ENCODE results near the gene SNED1. TPM values are rescaled to one million over a fixed set of nuclear protein-coding genes. Genes with fewer than 3 reads are reported as not detected.

Gene SNED1
- polyA plus RNA-seq, 2 of the 4 experiments (the other 2 are of a cell fraction): 0.15 to 0.21 TPM

- Histone ChIP-seq H3K4me3 (no peak overlapping the region), H3K9me3 (no peaks in the 10 kb centered on the region), H3K27ac (no peak overlapping the region), H3K4me2 (no peak overlapping the region), H3K4me1 (no peaks in the 10 kb centered on the region)
- FAIRE-seq: no peak
- POLR2A ChIA-PET: no interaction called here
- WGBS (ENCODE audit: missing lambda C conversion rate): 95% methylated on average over 17 of the region's 17 CpGs
- no peak for DNase-seq (ENCODE audit: low read depth in 1 of 2, low spot score in 1 of 2)
- ATAC-seq: no peak
- TF ChIP-seq CHD4 (IDR thresholded peaks at IDR 0.05; ENCODE audit: borderline replicate concordance): no peak
- CTCF ChIA-PET: interaction anchor here (1.1 kb wide), 2 partner anchors 8 to 12 kb away, joined by 3 read pairs; no protein-coding TSS in a partner anchor
These were observed 113.6 kb downstream of the SNED1 start for GRCh38 chr2:241112046-241112445.

- CTCF ChIA-PET: interaction anchor here (1.1 to 1.4 kb wide), 3 partner anchors 8 to 198 kb away, joined by 3 read pairs; no protein-coding TSS in a partner anchor
- TF ChIP-seq FOSB (CRISPR knock-in tag; IDR thresholded peaks at IDR 0.05) (no peak), ZSCAN20 (CRISPR knock-in tag; IDR thresholded peaks at IDR 0.05) (no peak), USF2 (IDR thresholded peaks at IDR 0.05) (no peak), SREBF2 (IDR thresholded peaks at IDR 0.05) (no peak), HOXB5 (CRISPR knock-in tag; IDR thresholded peaks at IDR 0.05) (no peak), ZC3H11A (IDR thresholded peaks at IDR 0.05) (no peak), ELK1 (IDR thresholded peaks at IDR 0.05; ENCODE audit: low read depth, low read length) (no peak)
- no peaks in the 10 kb centered on the region for H3K9me3 ChIP-seq
- no peak for DNase-seq (ENCODE audit: low read depth in 1 of 2, low spot score in 1 of 2)
- H3K4me2 ChIP-seq: no peak overlapping the region
- no peak overlapping the region for H3K27ac ChIP-seq
- H3K4me1 ChIP-seq: no peaks in the 10 kb centered on the region
- POLR2A ChIA-PET: no interaction called here
- no peak for FAIRE-seq
- WGBS (ENCODE audit: missing lambda C conversion rate): 88% methylated on average over 8 of the region's 8 CpGs
- H3K4me3 ChIP-seq: no peak overlapping the region
- ATAC-seq: no peak
These were observed 114.2 kb downstream of the SNED1 start for GRCh38 chr2:241112592-241112991.

GRCh38 chr2:241114836-241115235 lies 116.4 kb downstream of the SNED1 start:
- ChIA-PET POLR2A (no interaction called here), CTCF (no interaction called here)
- FAIRE-seq (no peak), ATAC-seq (no peak), DNase-seq (ENCODE audit: low read depth in 1 of 2, low spot score in 1 of 2) (no peak)
- H3K4me1 ChIP-seq: no peaks in the 10 kb centered on the region
- 92% methylated on average over 11 of the region's 11 CpGs for WGBS (ENCODE audit: missing lambda C conversion rate)
- TF ChIP-seq EHF (CRISPR knock-in tag; IDR thresholded peaks at IDR 0.05): no peak
- no peak for TF ChIP-seq NR3C1 (IDR thresholded peaks at IDR 0.05)
- TF ChIP-seq CBX2 (IDR thresholded peaks at IDR 0.05; ENCODE audit: borderline replicate concordance, low read depth): no peak
- TF ChIP-seq CEBPB (IDR thresholded peaks at IDR 0.05): no peak
- TF ChIP-seq MAX (IDR thresholded peaks at IDR 0.05): no peak
- no peak for TF ChIP-seq CTCF (IDR thresholded peaks at IDR 0.05)
- no peak overlapping the region for H3K4me3 ChIP-seq
- H3K27ac ChIP-seq: no peak overlapping the region
- no peaks in the 10 kb centered on the region for H3K9me3 ChIP-seq
- no peak overlapping the region for H3K4me2 ChIP-seq

- 83% methylated on average over 8 of the region's 8 CpGs for WGBS (ENCODE audit: missing lambda C conversion rate)
- ATAC-seq: no peak
- FAIRE-seq: no peak
- no peak for TF ChIP-seq NPAS2 (CRISPR knock-in tag; IDR thresholded peaks at IDR 0.05; ENCODE audit: borderline replicate concordance)
- no peak for TF ChIP-seq REST (IDR thresholded peaks at IDR 0.05)
- TF ChIP-seq POLR2A (IDR thresholded peaks at IDR 0.05; ENCODE audit: low read length): no peak
- TF ChIP-seq MAX (IDR thresholded peaks at IDR 0.05): no peak
- no peak for TF ChIP-seq RFX5 (IDR thresholded peaks at IDR 0.05)
- no peak for TF ChIP-seq BCL3 (IDR thresholded peaks at IDR 0.05)
- CTCF ChIA-PET: no interaction called here
- Histone ChIP-seq H3K9me3 (no peaks in the 10 kb centered on the region), H3K4me2 (no peak overlapping the region), H3K4me1 (no peaks in the 10 kb centered on the region), H3K27ac (no peak overlapping the region), H3K4me3 (no peak overlapping the region)
- no peak for DNase-seq (ENCODE audit: low read depth in 1 of 2, low spot score in 1 of 2)
- POLR2A ChIA-PET: no interaction called here
These were observed 116.9 kb downstream of the SNED1 start for GRCh38 chr2:241115361-241115760.
